HepG2 (cell line): Measurements from ENCODE around the gene NFE2L2. TPM values are rescaled to one million over a fixed set of nuclear protein-coding genes. Genes with fewer than 3 reads are reported as not detected.

ENCODE experiments used
- ARID5B ChIP-seq: IDR thresholded peaks from 2 replicates; pipeline ENCODE4 v1.4.0; 2020; ENCODE audit warnings: mild to moderate bottlenecking, missing genetic modification reagents
- CEBPG ChIP-seq: IDR thresholded peaks from 2 replicates; pipeline ENCODE4 v1.6.1; 2016
- IKZF5 ChIP-seq: IDR thresholded peaks from 2 replicates; pipeline ENCODE4 v1.6.1; 2018; ENCODE audit warnings: missing genetic modification reagents, mild to moderate bottlenecking, missing compliant biosample characterization
- NFE2 ChIP-seq: sonication (generic); formaldehyde crosslinking; IDR thresholded peaks from 2 replicates; pipeline ENCODE4 v1.4.0; 2020; ENCODE audit warnings: missing genetic modification reagents
- NR2C2 ChIP-seq: sonication (generic); formaldehyde crosslinking; IDR thresholded peaks from 2 replicates; pipeline ENCODE4 v1.4.0; 2020; ENCODE audit warnings: missing genetic modification reagents, mild to moderate bottlenecking, moderate library complexity, borderline replicate concordance
- POGZ ChIP-seq: sonication (generic); formaldehyde crosslinking; IDR thresholded peaks from 2 replicates; pipeline ENCODE4 v1.4.0; 2020; ENCODE audit warnings: mild to moderate bottlenecking, missing genetic modification reagents
- POLR2A ChIP-seq, 2 experiments: IDR thresholded peaks; 2 replicates each; pipeline ENCODE4 v1.6.1; 2011; ENCODE audit warnings: low read depth in 2 of 2, low read length in 2 of 2, mild to moderate bottlenecking in 1 of 2, moderate library complexity in 1 of 2; ENCODE audit not compliant: insufficient read depth in 1 of 2
- RBM22 ChIP-seq: fragments of 200-400 bp; formaldehyde crosslinking; optimal IDR thresholded peaks from 2 replicates; pipeline ENCODE3; 2017; ENCODE audit warnings: mild to moderate bottlenecking, low read length, moderate library complexity
- SALL2 ChIP-seq: sonication (generic); formaldehyde crosslinking; IDR thresholded peaks from 2 replicates; pipeline ENCODE4 v1.8.1; 2023; ENCODE audit warnings: mild to moderate bottlenecking, missing genetic modification reagents, inconsistent platforms
- SAP130 ChIP-seq: IDR thresholded peaks from 2 replicates; pipeline ENCODE4 v1.6.1; 2016; ENCODE audit warnings: low read depth
- SMAD9 ChIP-seq: sonication (generic); formaldehyde crosslinking; IDR thresholded peaks from 2 replicates; pipeline ENCODE4 v1.5.1; 2020; ENCODE audit warnings: mild to moderate bottlenecking, missing genetic modification reagents
- STAT6 ChIP-seq: sonication (generic); formaldehyde crosslinking; IDR thresholded peaks from 2 replicates; pipeline ENCODE4 v1.4.0; 2020; ENCODE audit warnings: missing genetic modification reagents, mild to moderate bottlenecking, borderline replicate concordance
- TFAP4 ChIP-seq: sonication (generic); IDR thresholded peaks from 2 replicates; pipeline ENCODE4 v1.6.1; 2016; ENCODE audit warnings: low read depth, borderline replicate concordance
- TMF1 ChIP-seq: sonication (generic); formaldehyde crosslinking; IDR thresholded peaks from 2 replicates; pipeline ENCODE4 v1.8.1; 2022; ENCODE audit warnings: low read depth, missing genetic modification reagents
- ZBTB33 ChIP-seq: sonication (generic); formaldehyde crosslinking; IDR thresholded peaks from 2 replicates; pipeline ENCODE4 v1.4.0; 2020; ENCODE audit warnings: missing genetic modification reagents
- ZFX ChIP-seq: sonication (generic); formaldehyde crosslinking; IDR thresholded peaks from 2 replicates; pipeline ENCODE4 v1.4.0; 2020; ENCODE audit warnings: mild to moderate bottlenecking, low read depth, missing genetic modification reagents, moderate library complexity
- ZNF354B ChIP-seq: sonication (generic); formaldehyde crosslinking; IDR thresholded peaks from 2 replicates; pipeline ENCODE4 v1.8.0; 2022; ENCODE audit warnings: mild to moderate bottlenecking, missing genetic modification reagents
- ZNF7 ChIP-seq: IDR thresholded peaks from 2 replicates; pipeline ENCODE4 v1.6.1; 2016; ENCODE audit warnings: missing biosample characterization, missing genetic modification reagents
- polyA plus RNA-seq, 8 experiments: library from polyadenylated mRNA; depleted of rRNA in 3 of 8; stranded (reverse) in 7 of 8; unstranded in 1 of 8; fragments of >200 nt; fragmentation: Illumina TruSeq in 4 of 8; extraction: Trizol in 4 of 8; gene quantifications; 2 replicates each; pipeline versions ENCODE4 v1.2.1 to v1.2.3, GENCODE V29; 2011 to 2016; ENCODE audit warnings: low read depth in 4 of 8, missing spikeins in 1 of 8, mixed read lengths in 1 of 8; ENCODE audit not compliant: insufficient read depth in 1 of 8
- total RNA-seq, 5 experiments: library from RNA; depleted of rRNA; stranded (reverse); fragments of >200 nt; fragmentation: Illumina TruSeq; extraction: Trizol; gene quantifications; 2 replicates each; pipeline ENCODE4 v1.2.3, GENCODE V29; 2016; ENCODE audit warnings: low read depth in 1 of 5

The NFE2L2 gene
- total and polyA plus RNA-seq, 2 of the 13 experiments (the other 11 are each of a cell fraction or from before 2014, with no cell fraction given): 84.6 to 215 TPM

- no peak for TF ChIP-seq TFAP4
- 0 out of 2 replicates have a peak, but pooled peaks have one; percentile 12 for TF ChIP-seq ARID5B (CRISPR knock-in tag)
- TF ChIP-seq SAP130: peak; percentile 7; the same call in 1 of the 2 replicates
- TF ChIP-seq STAT6 (CRISPR knock-in tag): no peak
- peak; percentile 11 to 35; a peak in 1 of 4 replicates for TF ChIP-seq POLR2A (IDR thresholded peaks at IDR 0.05; ENCODE audit: insufficient read depth in 1 of 2, low read depth in 2 of 2, low read length in 2 of 2)
- TF ChIP-seq ZFX (CRISPR knock-in tag): no peak
- TF ChIP-seq SALL2 (CRISPR knock-in tag): no peak
- TF ChIP-seq NR2C2 (CRISPR knock-in tag): no peak
- peak; percentile 93 for TF ChIP-seq RBM22
- TF ChIP-seq ZBTB33 (CRISPR knock-in tag): peak; percentile 92
- 0 out of 2 replicates have a peak, but pooled peaks have one; percentile 1 for TF ChIP-seq IKZF5 (CRISPR knock-in tag)
- TF ChIP-seq POGZ (CRISPR knock-in tag): no peak
- TF ChIP-seq NFE2 (CRISPR knock-in tag): no peak
- 0 out of 2 replicates have a peak, but pooled peaks have one; percentile 26 for TF ChIP-seq TMF1 (CRISPR knock-in tag)
- TF ChIP-seq CEBPG (CRISPR knock-in tag): peak; percentile 65
- TF ChIP-seq ZNF354B: 0 out of 2 replicates have a peak, but pooled peaks have one; percentile 68
- TF ChIP-seq ZNF7 (CRISPR knock-in tag): no peak
- TF ChIP-seq SMAD9 (CRISPR knock-in tag): no peak
These were observed 11.6 kb downstream of the NFE2L2 start (continued) for GRCh38 chr2:177252808-177253531.
